NCI-H2196 (cell line): ENCODE data around the gene KCTD2.
"Not testable (repeated sequence)": the region's sequence is repeated elsewhere in the genome, so short reads cannot be mapped to it uniquely, and the experiment has no call there.

Source experiments
- DNase-seq: peaks from one replicate; lab custom pipeline; 2025; ENCODE audit not compliant: unreplicated experiment; lab: John Stamatoyannopoulos, UW

KCTD2 gene, protein sequence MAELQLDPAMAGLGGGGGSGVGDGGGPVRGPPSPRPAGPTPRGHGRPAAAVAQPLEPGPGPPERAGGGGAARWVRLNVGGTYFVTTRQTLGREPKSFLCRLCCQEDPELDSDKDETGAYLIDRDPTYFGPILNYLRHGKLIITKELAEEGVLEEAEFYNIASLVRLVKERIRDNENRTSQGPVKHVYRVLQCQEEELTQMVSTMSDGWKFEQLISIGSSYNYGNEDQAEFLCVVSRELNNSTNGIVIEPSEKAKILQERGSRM

DNA sequence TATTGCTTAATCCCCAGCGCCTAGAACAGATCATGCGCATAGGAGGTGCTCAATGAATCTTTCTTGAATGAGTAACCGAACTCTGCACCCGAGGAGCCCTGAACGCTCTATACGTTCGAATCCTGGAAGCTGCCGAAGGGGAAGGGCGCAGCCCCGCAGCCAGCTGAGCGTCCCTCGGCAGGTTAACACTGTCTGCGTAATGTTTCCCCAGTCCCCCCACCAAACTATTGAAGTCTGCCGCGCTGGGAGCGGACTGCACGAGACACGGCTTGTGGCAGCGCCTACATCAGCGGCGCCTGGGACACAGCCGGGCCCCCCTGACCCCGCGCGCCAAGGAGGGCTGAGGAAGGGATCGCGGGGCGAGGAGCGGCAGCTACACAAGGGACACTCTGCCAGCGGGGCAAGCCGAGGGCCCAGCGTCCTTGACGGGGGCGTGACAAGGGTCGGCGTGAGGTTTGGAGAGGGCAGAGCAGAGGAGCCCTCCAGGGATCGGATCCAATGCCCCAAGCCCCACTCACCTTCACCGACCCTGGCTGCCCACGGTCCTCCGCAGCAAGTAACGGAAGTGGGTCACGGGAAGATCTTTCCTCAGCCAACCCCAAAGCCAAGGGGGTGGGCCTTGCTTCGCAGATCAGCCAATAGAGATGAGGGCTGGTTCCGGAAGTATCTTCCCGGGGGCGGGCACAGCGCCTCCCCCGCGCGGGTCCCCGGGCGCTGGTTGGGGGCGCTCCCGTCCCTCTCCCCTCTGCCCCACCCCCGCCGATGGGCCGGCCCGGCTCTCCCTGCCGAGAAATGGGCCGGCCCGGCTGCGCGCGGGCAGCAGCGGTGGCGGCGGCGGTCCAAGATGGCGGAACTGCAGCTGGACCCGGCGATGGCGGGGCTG lies at the start of gene KCTD2, which contains the start of gene ATP5PD:
Gene KCTD2, plus strand, starts transcription at position 819 of the 883 bp plus-strand sequence. Its CDS starts 26 bp downstream, at position 845.
Gene ATP5PD, minus strand, starts transcription at position 563 of the 883 bp plus-strand sequence. CDS start 4,319 bp downstream, outside the sequence.
- DNase-seq: peak; percentile 95

DNA sequence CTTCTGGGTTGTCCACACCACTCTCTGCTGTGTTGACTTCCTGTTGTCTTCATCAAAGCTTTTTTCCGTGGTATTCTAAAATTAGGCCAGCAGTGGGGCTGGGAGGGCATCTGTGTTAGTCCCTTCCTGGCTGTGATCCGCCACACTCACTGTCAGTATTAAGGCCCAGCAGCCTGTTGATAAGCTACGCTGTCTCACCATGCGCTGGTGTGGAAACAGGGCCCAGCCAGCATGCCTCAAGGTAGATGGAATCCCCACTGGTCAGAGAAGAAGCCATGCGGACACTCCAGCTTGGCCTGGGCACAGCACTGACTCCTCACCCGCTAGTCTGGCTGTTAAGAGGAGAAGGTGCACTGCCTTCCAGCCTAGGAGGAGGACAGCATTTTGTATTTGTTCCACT lies 48.2 kb upstream of the KCTD2 start:
- no peak for DNase-seq

- DNase-seq: no peak
These were observed 47.5 kb upstream of the KCTD2 start for GRCh38 chr17:74999523-74999922.

DNA sequence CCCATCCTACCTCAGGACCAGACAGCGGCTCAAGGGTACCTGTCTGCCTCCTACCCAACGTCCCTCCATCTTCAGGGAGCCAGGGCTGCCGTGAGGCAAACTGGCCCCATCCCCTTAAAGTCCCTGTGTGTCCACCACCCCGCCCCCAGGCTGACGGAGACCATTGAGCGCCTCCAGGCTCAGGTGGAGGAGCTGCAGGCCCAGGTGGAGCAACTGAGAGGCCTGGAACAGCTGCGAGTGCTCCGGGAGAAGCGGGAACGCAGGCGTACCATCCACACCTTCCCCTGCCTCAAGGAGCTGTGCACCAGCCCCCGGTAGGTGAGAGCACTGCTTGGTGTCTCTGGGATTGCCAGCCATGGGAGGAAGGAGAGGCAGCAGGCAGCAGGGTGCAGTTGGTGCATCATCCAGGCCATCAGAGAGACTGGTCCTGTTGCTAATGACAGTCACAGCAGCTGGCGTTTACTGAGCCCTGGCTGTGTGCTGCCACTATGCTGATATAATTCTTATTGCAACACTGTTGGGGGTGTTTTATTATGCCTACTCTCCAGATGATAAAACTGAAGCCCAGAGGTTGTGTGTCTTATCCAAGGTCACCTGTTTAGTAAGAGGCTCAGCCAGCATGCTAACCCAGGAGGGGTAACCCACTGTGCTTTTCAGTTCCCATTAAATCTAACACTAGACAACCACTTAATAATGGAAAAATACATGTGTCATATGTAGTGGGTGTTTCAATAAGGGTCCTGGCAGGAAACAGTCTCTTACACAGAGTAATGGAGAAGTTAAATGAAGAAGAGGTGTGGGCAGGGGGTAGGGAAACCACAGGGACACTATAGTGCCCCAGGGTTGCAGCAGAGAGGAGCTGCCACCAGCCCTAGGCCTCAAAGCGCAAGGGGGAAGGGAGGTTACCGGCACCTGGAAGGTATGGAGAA lies 44.8 kb upstream of the KCTD2 start:
- no peak for DNase-seq

- no peak for DNase-seq
These were observed 43.7 kb upstream of the KCTD2 start for GRCh38 chr17:75003070-75003956.

DNA sequence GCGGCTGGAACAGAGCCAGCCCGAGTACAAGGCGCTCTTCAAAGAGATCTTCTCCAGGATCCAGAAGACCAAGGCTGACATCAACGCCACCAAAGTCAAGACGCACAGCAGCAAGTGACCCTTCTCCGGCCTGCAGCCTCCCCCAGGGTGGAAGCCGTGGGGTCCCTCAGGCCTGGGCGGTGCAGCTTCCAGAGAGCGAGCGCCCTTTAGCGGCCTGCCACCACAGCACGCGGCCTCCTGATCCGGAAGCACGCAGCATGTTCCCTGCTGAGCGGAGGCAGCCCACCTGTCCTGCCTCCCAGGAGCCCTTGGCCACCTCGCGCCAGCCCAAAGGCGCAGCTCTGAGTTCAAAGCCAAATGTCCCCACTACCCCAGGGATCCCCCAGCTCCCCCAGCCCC lies 43.1 kb upstream of the KCTD2 start:
- DNase-seq: no peak

GRCh38 chr17:75004371-75004770 lies 42.7 kb upstream of the KCTD2 start:
- no peak for DNase-seq

GRCh38 chr17:75005291-75005690 lies 41.7 kb upstream of the KCTD2 start:
- DNase-seq: no peak

DNA sequence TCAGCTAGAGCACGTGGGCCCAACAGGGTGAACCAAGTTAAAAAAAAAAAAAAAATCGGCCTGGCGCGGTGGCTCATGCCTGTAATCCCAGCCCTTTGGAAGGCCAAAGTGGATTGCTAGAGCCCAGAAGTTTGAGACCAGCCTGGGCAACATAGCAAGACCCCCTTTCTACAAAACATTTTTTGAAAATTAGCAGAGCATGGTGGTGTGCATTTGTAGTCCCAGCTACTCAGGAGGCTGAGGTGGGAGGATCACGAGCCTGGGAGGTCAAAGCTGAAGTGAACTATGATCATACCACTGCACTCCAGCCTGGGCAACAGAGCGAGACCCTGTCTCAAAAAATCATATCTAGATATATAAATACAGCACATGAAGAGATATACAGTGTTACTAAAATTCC lies 40.9 kb upstream of the KCTD2 start:
- DNase-seq: not testable (repeated sequence)

- DNase-seq: no peak
These were observed 40.4 kb upstream of the KCTD2 start for GRCh38 chr17:75006653-75007052.

- DNase-seq: no peak
These were observed 38.7 kb upstream of the KCTD2 start for GRCh38 chr17:75008373-75008772.

GRCh38 chr17:75009139-75009724 lies 37.8 kb upstream of the KCTD2 start:
- DNase-seq: no peak

DNA sequence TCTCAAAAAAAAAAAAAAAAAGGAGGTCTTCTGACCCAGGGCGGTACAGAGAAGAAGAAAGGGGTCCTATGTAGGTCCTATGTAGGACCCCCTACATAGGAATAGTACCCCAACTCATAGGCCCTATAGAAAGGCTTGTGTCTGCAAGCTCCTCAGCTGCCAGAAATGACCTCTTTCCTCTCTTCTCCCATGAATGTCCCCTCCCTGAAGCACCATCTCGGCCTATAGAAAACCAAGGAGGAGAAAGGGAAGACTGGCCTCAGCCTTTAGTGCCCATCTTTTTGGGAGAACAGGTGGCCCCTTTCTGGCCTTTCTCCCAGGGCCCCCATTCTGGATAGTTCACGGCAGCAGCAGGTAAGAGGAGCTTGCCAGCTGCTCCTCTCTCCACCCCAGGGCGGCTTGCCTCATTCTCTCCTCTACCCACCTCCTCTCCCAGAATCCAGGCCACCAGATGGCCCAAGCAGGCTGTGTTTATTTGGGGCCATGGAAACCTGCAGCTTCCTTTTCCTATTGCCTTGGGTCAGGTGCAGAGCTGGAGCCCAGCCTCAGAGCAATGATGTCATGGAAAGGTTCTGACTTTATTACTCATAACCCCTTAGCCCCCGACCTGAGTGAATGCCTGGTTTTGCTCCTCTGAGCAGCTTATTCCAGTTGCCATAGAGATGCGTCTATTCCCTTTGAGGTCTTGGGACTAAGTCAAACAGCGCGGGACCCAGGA lies 36.2 kb upstream of the KCTD2 start:
- DNase-seq: peak; percentile 93

DNA sequence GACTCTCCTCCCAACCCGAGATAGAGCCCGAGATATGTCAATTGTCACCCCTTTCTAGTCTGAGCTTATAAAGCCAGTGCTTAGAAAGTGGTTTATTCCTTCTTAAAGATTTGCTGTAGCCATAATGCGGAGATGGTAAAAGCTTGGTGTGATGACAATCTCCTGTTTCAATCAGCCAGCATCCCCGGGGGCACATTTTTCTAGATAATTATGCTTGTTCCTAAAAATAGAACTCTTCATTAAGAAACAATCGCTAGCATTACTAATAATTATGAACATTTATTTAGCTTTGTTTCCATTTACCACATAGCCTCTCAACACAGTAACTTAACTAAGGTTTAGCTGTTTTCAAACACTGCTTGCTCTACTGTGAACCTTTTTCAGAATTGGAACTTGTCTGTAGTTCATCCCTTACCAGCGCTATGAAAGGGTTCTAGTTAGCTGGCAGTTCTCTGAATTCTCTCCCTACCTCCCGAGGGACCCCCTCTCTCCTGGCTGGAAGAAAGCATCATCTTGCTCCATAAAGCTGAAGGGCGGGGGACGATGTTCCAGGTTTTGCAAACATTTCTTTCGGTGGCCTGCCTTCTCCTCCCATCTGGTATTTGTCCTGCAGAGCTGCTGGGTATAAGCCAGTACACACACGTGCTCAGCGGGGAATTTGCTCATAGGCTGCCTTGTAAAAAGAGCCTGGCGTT lies 35.5 kb upstream of the KCTD2 start:
- peak; percentile 62 for DNase-seq

GRCh38 chr17:75012096-75012345 lies 35.0 kb upstream of the KCTD2 start:
- no peak for DNase-seq

DNA sequence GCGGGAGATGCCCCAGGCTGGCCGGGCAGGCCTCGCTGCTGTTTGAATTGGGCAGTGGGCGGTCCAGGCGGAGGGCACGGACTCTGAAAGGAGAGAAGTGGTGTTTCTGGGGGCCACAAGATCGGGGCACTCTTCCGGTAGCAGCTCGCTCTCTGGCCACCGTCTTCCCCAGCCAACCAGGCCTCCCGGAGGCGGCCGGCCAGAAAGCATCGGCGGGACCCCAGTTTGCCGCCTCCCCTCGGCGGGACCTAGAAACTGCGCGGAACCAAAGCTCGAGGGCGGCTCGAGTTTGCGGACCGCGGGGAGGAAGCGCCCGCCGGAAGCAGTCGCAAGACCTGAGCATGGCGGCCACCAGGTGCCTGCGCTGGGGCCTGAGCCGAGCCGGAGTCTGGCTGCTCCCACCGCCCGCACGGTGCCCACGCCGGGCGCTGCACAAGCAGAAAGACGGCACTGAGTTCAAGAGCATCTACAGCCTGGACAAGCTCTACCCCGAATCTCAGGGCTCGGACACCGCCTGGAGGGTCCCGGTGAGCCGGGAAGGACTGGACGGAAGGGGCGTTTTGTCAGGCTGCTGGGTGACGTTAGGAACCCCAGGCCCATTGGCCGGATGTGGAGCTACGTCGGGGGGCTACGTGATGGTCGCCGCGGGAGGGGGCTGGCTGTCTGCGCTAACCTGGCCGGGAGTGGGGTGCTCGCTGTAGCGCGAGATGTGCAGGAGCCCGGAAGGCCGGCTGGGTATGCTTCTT lies 34.5 kb upstream of the KCTD2 start, which contains the start of gene MRPL58:
Gene MRPL58, plus strand, starts transcription at position 325 of the 746 bp plus-strand sequence. Its CDS starts 17 bp downstream, at position 342.
- DNase-seq: peak; percentile 88

DNA sequence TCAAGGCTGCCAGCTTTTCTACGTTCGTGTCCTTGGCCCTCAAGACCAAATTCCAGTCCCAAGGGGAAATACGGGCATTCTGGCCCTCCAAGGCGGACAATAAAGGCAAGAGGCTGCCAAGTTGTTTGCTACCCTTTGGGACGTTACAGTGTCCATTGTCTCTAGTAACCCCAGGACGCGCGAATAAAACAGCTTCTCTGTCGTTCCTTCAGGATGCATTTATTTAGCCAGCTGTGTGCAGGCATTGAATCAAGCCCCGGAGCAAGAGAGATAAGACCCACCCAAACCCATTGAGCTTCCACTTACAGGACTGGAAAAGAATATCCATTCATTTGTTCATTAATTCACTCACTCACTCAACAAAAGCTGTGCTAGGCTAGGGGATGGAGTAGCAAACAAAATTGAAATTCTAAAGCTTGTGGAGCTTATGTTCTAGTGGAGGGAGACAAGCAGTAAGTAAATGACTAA lies 33.9 kb upstream of the KCTD2 start:
- DNase-seq: no peak

DNA sequence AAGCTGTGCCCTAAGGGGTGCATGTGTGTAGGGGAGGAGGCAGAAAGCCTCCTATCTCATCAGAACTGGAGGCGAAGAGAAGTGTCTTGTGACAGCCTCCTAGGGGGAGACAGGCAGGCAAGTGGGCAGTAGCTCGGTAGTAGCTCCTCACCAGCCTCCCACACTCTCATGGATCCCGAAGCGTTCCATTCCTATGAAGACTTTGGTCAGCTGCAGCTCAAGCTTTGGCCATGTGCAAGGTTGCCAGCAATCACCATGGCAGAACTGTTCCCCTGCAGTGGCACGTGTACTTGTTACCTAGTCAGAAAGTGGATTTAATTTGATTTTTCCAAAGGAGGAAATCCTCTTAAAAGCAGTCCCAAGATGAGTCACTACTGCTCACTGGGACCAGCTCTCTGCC lies 27.9 kb upstream of the KCTD2 start:
- no peak for DNase-seq
